Measurements from ENCODE around the gene TYK2. TPM values are rescaled to one million over a fixed set of nuclear protein-coding genes. Genes with fewer than 3 reads are reported as not detected.

TYK2 gene
- total RNA-seq, 6 donors from 2014 or later: 91.5 to 569 (median 152) TPM

GRCh38 chr19:10395917-10396316 lies 15.5 kb upstream of the TYK2 start:
- Histone ChIP-seq H3K27ac (no peak overlapping the region), H3K4me3 (no peak overlapping the region), H3K27me3 (no peaks in the 10 kb centered on the region), H3K4me1 (peaks cover 7 to 15% (median 9%) of the 10 kb centered on the region in 4 donors), H3K9me3 (no peaks in the 10 kb centered on the region), H3K36me3 (peaks cover 30 to 78% (median 58%) of the 10 kb centered on the region in 4 donors)
- ATAC-seq (ENCODE audit: low FRiP score in 2 of 2) (no peak), DNase-seq (peak in 1 of 2 donors; percentile 78)
- 75 to 79% methylated on average over 22 to 24 of the region's 24 CpGs for WGBS, 2 donors
- TF ChIP-seq CTCF (IDR thresholded peaks at IDR 0.05): no peak
- no peak for TF ChIP-seq EP300 (IDR thresholded peaks at IDR 0.05)
- no peak for TF ChIP-seq POLR2AphosphoS5 (IDR thresholded peaks at IDR 0.05)

GRCh38 chr19:10395436-10395835 lies 15.1 kb upstream of the TYK2 start:
- H3K4me1 ChIP-seq: peaks cover 2 to 10% (median 5%) of the 10 kb centered on the region in 4 donors
- peak in 1 of 2 donors; percentile 77 for DNase-seq
- peaks cover 30 to 76% (median 61%) of the 10 kb centered on the region in 4 donors for H3K36me3 ChIP-seq

DNA sequence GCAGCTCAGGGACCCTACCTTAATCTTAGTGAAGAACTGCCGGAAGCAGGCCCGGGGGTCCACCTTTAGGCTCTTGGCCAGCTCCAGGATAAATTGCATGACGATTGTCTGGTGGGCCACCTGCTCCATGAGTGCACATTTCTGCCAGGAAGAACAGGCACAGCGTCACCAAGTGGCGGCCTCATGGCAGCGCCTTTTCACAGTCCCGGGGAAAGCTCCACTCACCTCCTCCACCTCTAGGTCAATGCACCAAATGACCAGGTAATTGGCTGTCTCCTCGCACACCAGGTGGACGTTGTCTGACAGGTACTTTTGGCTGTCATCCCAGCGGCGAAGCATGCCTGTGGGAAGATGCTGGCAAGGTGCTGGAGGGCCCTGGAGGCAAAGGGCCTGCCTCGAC lies 14.6 kb upstream of the TYK2 start:
- 92 to 97% methylated on average over 12 of the region's 12 CpGs for WGBS, 2 donors

More at GRCh38 chr19:10395436-10395835, 15.1 kb upstream of the TYK2 start:
- WGBS, 2 donors: 90 to 94% methylated on average over 20 to 24 of the region's 26 CpGs
- Histone ChIP-seq H3K27me3 (no peaks in the 10 kb centered on the region), H3K4me3 (no peak overlapping the region), H3K27ac (no peak overlapping the region), H3K9me3 (no peaks in the 10 kb centered on the region)
- TF ChIP-seq CTCF (IDR thresholded peaks at IDR 0.05): no peak
- no peak for TF ChIP-seq POLR2AphosphoS5 (IDR thresholded peaks at IDR 0.05)
- ATAC-seq (ENCODE audit: low FRiP score in 2 of 2): no peak

GRCh38 chr19:10393137-10393536 lies 12.8 kb upstream of the TYK2 start:
- ATAC-seq (ENCODE audit: low FRiP score in 2 of 2) (no peak), DNase-seq (peak in 1 of 2 donors; percentile 86)
- no peaks in the 10 kb centered on the region for H3K9me3 ChIP-seq
- no peak for TF ChIP-seq POLR2AphosphoS5 (IDR thresholded peaks at IDR 0.05)
- TF ChIP-seq POLR2A (IDR thresholded peaks at IDR 0.05): no peak
- no peak for TF ChIP-seq CTCF (IDR thresholded peaks at IDR 0.05)
- no peak for TF ChIP-seq EP300 (IDR thresholded peaks at IDR 0.05)
- no peak overlapping the region for H3K27ac ChIP-seq
- WGBS, 2 donors: 91 to 97% methylated on average over 17 to 24 of the region's 24 CpGs
- no peak overlapping the region for H3K4me3 ChIP-seq
- H3K36me3 ChIP-seq: peaks cover 30 to 66% (median 60%) of the 10 kb centered on the region in 4 donors
- no peaks in the 10 kb centered on the region for H3K27me3 ChIP-seq
- peaks cover 5 to 11% (median 7%) of the 10 kb centered on the region in 4 donors for H3K4me1 ChIP-seq

More for the DNA sequence above, 14.6 kb upstream of the TYK2 start:
- no peaks in the 10 kb centered on the region for H3K27me3 ChIP-seq
- H3K27ac ChIP-seq: no peak overlapping the region
- H3K4me3 ChIP-seq: no peak overlapping the region
- peaks cover 0 to 5% (median 1%) of the 10 kb centered on the region in 4 donors for H3K4me1 ChIP-seq
- DNase-seq (no peak), ATAC-seq (ENCODE audit: low FRiP score in 2 of 2) (no peak)
- peaks cover 30 to 72% (median 61%) of the 10 kb centered on the region in 4 donors for H3K36me3 ChIP-seq
- no peak for TF ChIP-seq POLR2A (IDR thresholded peaks at IDR 0.05)
- TF ChIP-seq POLR2AphosphoS5 (IDR thresholded peaks at IDR 0.05): no peak
- TF ChIP-seq CTCF (IDR thresholded peaks at IDR 0.05): no peak
- no peak for TF ChIP-seq EP300 (IDR thresholded peaks at IDR 0.05)
- H3K9me3 ChIP-seq: no peaks in the 10 kb centered on the region

- Histone ChIP-seq H3K27me3 (no peaks in the 10 kb centered on the region), H3K4me1 (peaks cover 5 to 11% (median 7%) of the 10 kb centered on the region in 4 donors), H3K9me3 (no peaks in the 10 kb centered on the region), H3K27ac (no peak overlapping the region), H3K4me3 (no peak overlapping the region), H3K36me3 (peaks cover 30 to 65% (median 59%) of the 10 kb centered on the region in 4 donors)
- DNase-seq (no peak), ATAC-seq (ENCODE audit: low FRiP score in 2 of 2) (no peak)
- 87 to 90% methylated on average over 6 of the region's 6 CpGs for WGBS, 2 donors
- TF ChIP-seq EP300 (IDR thresholded peaks at IDR 0.05): no peak
- TF ChIP-seq POLR2AphosphoS5 (IDR thresholded peaks at IDR 0.05): no peak
- no peak for TF ChIP-seq POLR2A (IDR thresholded peaks at IDR 0.05)
- no peak for TF ChIP-seq CTCF (IDR thresholded peaks at IDR 0.05)
These were observed 11.7 kb upstream of the TYK2 start for GRCh38 chr19:10392120-10392519.
